Loucy (cell line): ENCODE measurements around the gene PRRX2.

Source experiments
- CTCF ChIP-seq: fragments of 200-600 bp; sonication (generic); conservative IDR thresholded peaks from 2 replicates; pipeline ENCODE4 v1.5.1; 2014; ENCODE audit warnings: mild to moderate bottlenecking, antibody characterized with exemption, low read length
- EZH2phosphoT487 ChIP-seq: fragments of 200-600 bp; IDR thresholded peaks from 2 replicates; pipeline ENCODE4 v1.6.1; 2018; ENCODE audit warnings: antibody characterized with exemption, mild to moderate bottlenecking, moderate library complexity, borderline replicate concordance

GRCh38 chr9:129633207-129633606 lies 32.2 kb upstream of the PRRX2 start:
- TF ChIP-seq CTCF (no peak), EZH2phosphoT487 (no peak)
